IMR-90 (cell line): ENCODE data around the gene NOA1. TPM values are rescaled to one million over a fixed set of nuclear protein-coding genes. Genes with fewer than 3 reads are reported as not detected.

Experiments
- ATAC-seq: fragments of 200-7000 bp; cut with Tn5 transposase; 2 replicates; pipeline ENCODE4 v1.9.1; 2020; ENCODE audit warnings: low read depth, mild to moderate bottlenecking, moderate library complexity
- BruUV-seq: library from RNA; stranded (reverse); fragments of 400-500 nt; replicated peaks from 2 replicates; lab custom pipeline; 2021; lab: Mats Ljungman, UMichigan
- CTCF ChIA-PET: fragments of 300-600 bp; formaldehyde crosslinking; extraction: SDS; loops from one replicate; lab custom pipeline; 2021; ENCODE audit warnings: antibody characterized with exemption; lab: Yijun Ruan, JAX
- POLR2A ChIA-PET: fragments of 300-600 bp; sonication (Branson Sonifier 250); formaldehyde crosslinking; loops from one replicate; lab custom pipeline; 2022; ENCODE audit warnings: antibody characterized with exemption; ENCODE audit not compliant: unreplicated experiment; lab: Charles Lee
- DNase-seq: peaks from one replicate; pipeline ENCODE4 v3.0.0; 2013
- H2AFZ ChIP-seq: replicated peaks from 2 replicates; pipeline ENCODE3; 2013; ENCODE audit warnings: low read length, mild to moderate bottlenecking; ENCODE audit not compliant: poor library complexity
- H2AK5ac ChIP-seq: 2 replicates; pipeline ENCODE4 v1.6.1; 2013; ENCODE audit warnings: low read depth, low read length, inconsistent platforms
- H2AK9ac ChIP-seq: replicated peaks from 2 replicates; pipeline ENCODE3; 2013; ENCODE audit warnings: mild to moderate bottlenecking, low read depth, low read length, moderate library complexity; ENCODE audit not compliant: poor library complexity
- H2BK120ac ChIP-seq: 2 replicates; pipeline ENCODE4 v1.6.1; 2013; ENCODE audit warnings: low read depth, low read length, inconsistent platforms
- H2BK15ac ChIP-seq: 3 replicates; pipeline ENCODE4 v1.6.1; 2013; ENCODE audit warnings: low read depth, low read length, inconsistent platforms
- H2BK20ac ChIP-seq: 2 replicates; pipeline ENCODE4 v1.6.1; 2013; ENCODE audit warnings: low read depth, mild to moderate bottlenecking, inconsistent platforms, low read length, moderate library complexity
- H2BK5ac ChIP-seq: 2 replicates; pipeline ENCODE4 v1.6.1; 2013; ENCODE audit warnings: mild to moderate bottlenecking, low read depth, low read length, inconsistent platforms; ENCODE audit not compliant: poor library complexity, severe bottlenecking
- H3K14ac ChIP-seq: replicated peaks from 2 replicates; pipeline ENCODE4 v1.6.1; 2013; ENCODE audit warnings: low read depth, low read length, inconsistent platforms
- H3K18ac ChIP-seq: 2 replicates; pipeline ENCODE4 v1.6.1; 2013; ENCODE audit warnings: low read depth, low read length, control low read depth
- H3K23ac ChIP-seq: 2 replicates; pipeline ENCODE4 v1.6.1; 2013; ENCODE audit warnings: low read depth, low read length, inconsistent platforms
- H3K27ac ChIP-seq: 2 replicates; pipeline ENCODE4 v1.5.1; 2013; ENCODE audit warnings: mild to moderate bottlenecking, control low read depth, low read length; ENCODE audit not compliant: insufficient read depth
- H3K27me3 ChIP-seq: 2 replicates; pipeline ENCODE4 v1.6.1; 2013; ENCODE audit warnings: low read length; ENCODE audit not compliant: control insufficient read depth, insufficient read depth
- H3K36me3 ChIP-seq: 2 replicates; pipeline ENCODE4 v1.6.1; 2013; ENCODE audit warnings: low read length, mixed read lengths; ENCODE audit not compliant: control insufficient read depth, insufficient read depth
- H3K4ac ChIP-seq: 2 replicates; pipeline ENCODE4 v1.6.1; 2013; ENCODE audit warnings: low read depth, low read length, inconsistent platforms
- H3K4me1 ChIP-seq: 2 replicates; pipeline ENCODE4 v1.6.1; 2013; ENCODE audit warnings: low read length, mixed read lengths; ENCODE audit not compliant: control insufficient read depth, insufficient read depth
- H3K4me2 ChIP-seq: 2 replicates; pipeline ENCODE4 v1.6.1; 2013; ENCODE audit warnings: low read depth, mild to moderate bottlenecking, control low read depth, low read length, moderate library complexity
- H3K4me3 ChIP-seq: 2 replicates; pipeline ENCODE4 v1.5.1; 2013; ENCODE audit warnings: low read depth, mild to moderate bottlenecking, control low read depth, low read length, moderate library complexity; ENCODE audit not compliant: insufficient read depth
- H3K56ac ChIP-seq: 2 replicates; pipeline ENCODE4 v1.6.1; 2013; ENCODE audit warnings: low read length, inconsistent platforms; ENCODE audit not compliant: insufficient read depth; ENCODE audit errors: extremely low read depth
- H3K79me1 ChIP-seq, 2 experiments: 2 replicates each; pipeline ENCODE4 v1.6.1; 2013; ENCODE audit warnings: low read length in 2 of 2, inconsistent platforms in 1 of 2, low read depth in 1 of 2
- H3K9ac ChIP-seq: 2 replicates; pipeline ENCODE4 v1.6.1; 2013; ENCODE audit warnings: low read depth, low read length, control low read depth
- H3K9me1 ChIP-seq: 2 replicates; pipeline ENCODE4 v1.6.1; 2013; ENCODE audit warnings: low read length, inconsistent platforms; ENCODE audit not compliant: insufficient read depth
- H3K9me3 ChIP-seq: 2 replicates; pipeline ENCODE4 v1.6.1; 2013; ENCODE audit warnings: low read length; ENCODE audit not compliant: control insufficient read depth, insufficient read depth
- H4K20me1 ChIP-seq: 2 replicates; pipeline ENCODE4 v1.6.1; 2013; ENCODE audit warnings: low read length, inconsistent platforms; ENCODE audit not compliant: insufficient read depth
- H4K5ac ChIP-seq: 2 replicates; pipeline ENCODE4 v1.6.1; 2013; ENCODE audit warnings: mild to moderate bottlenecking, low read depth, low read length, control low read depth
- H4K8ac ChIP-seq, 2 experiments: 2 replicates each; pipeline ENCODE4 v1.6.1; 2013; ENCODE audit warnings: low read depth in 2 of 2, low read length in 2 of 2, control low read depth in 1 of 2, inconsistent platforms in 1 of 2
- H4K91ac ChIP-seq: 2 replicates; pipeline ENCODE4 v1.6.1; 2013; ENCODE audit warnings: low read depth, low read length, inconsistent platforms; ENCODE audit not compliant: insufficient read depth
- POLR2A ChIP-seq: IDR thresholded peaks from 2 replicates; pipeline ENCODE4 v1.6.1; 2012; ENCODE audit warnings: mild to moderate bottlenecking, low read depth, low read length
- RAD21 ChIP-seq: IDR thresholded peaks from 2 replicates; pipeline ENCODE4 v1.6.1; 2012; ENCODE audit warnings: low read length, improper control_type of control experiment
- WGBS, 2 experiments: methylation state at CpG; one replicate each; pipeline versions ENCODE4 v1.1.5 to v1.1.7; 2013; ENCODE audit warnings: missing lambda C conversion rate in 2 of 2; ENCODE audit not compliant: insufficient read length in 1 of 2; ENCODE audit errors: extremely low coverage in 2 of 2; 5-methylcytosine and 5-hydroxymethylcytosine counted together
- dilution Hi-C: fragments of 300-500 bp; cut with HindIII; formaldehyde crosslinking; loops from one replicate; pipeline ENCODE4 v1.14.3; 2018; ENCODE audit warnings: low sequenced_read_pairs; ENCODE audit not compliant: unreplicated experiment
- in situ Hi-C: fragments of 300-500 bp; cut with MboI; formaldehyde crosslinking; loops from 3 replicates; pipeline ENCODE4 v1.14.3; 2019; ENCODE audit warnings: low sequenced_read_pairs, inconsistent platforms, mixed read lengths
- intact Hi-C: fragments of 100-400 bp; cut with micrococcal nuclease; formaldehyde crosslinking; loops from 2 replicates; pipeline ENCODE4 v1.10.0; 2022
- polyA plus RNA-seq, 3 experiments: library from polyadenylated mRNA; depleted of rRNA; stranded (reverse); fragments of >200 nt; gene quantifications; 2 replicates each; pipeline ENCODE4 v1.2.3, GENCODE V29; 2012; ENCODE audit warnings: low replicate concordance in 1 of 3
- total RNA-seq: library from RNA; depleted of rRNA; stranded (reverse); fragments of >200 nt; gene quantifications from 2 replicates; pipeline ENCODE4 v1.2.3, GENCODE V29; 2012
- TF ChIP-seq, protein P1 (sequence below): fragments of 150-350 bp; IDR thresholded peaks from 2 replicates; pipeline ENCODE4 v1.6.1; 2016; ENCODE audit warnings: low read depth, mild to moderate bottlenecking, low read length, moderate library complexity, borderline replicate concordance

The NOA1 gene
- total and polyA plus RNA-seq, 2 of the 4 experiments (the other 2 are of a cell fraction): 10.4 to 10.8 TPM

DNA sequence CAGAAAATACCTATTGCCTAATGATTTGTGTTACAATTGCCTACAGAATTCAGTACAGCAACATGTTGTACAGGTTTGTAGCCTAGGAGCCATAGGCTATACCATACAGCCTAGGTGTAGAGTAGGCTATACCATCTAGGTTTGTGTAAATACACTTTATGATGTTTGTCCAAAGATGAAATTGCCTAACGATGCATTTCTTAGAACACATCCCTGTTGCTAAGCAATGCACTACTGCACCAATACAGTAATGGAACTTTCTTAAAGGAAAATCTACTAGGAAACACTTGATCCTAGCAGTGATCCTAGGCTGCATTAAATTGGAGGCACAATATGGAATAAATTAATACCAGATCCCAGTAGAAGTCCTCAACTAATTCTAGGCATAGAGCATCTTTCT is 18.3 kb downstream of the NOA1 start:
- DNase-seq: no peak
- no peak overlapping the region for H3K23ac ChIP-seq
- no peaks in the 10 kb centered on the region for H3K9me3 ChIP-seq
- WGBS, 2 experiments: no CpG with 5 or more reads among the region's 1 CpG
- no peak overlapping the region for H3K4me2 ChIP-seq
- H3K27me3 ChIP-seq: no peaks in the 10 kb centered on the region
- H2BK120ac ChIP-seq: no peak overlapping the region
- dilution Hi-C loops (no loop called here), intact Hi-C loops (loop anchor here (2.0 kb wide), 1 partner anchor 50 kb away; no protein-coding TSS in a partner anchor), in situ Hi-C loops (no loop called here)
- H2AK5ac ChIP-seq: no peak overlapping the region
- no peak overlapping the region for H2BK20ac ChIP-seq
- no peak overlapping the region for H4K8ac ChIP-seq
- no peaks in the 10 kb centered on the region; the same call in 1 of the 2 replicates for H3K9me1 ChIP-seq
- H3K14ac ChIP-seq: no peak overlapping the region
- no peak overlapping the region for H3K9ac ChIP-seq
- TF ChIP-seq, protein P1, sequence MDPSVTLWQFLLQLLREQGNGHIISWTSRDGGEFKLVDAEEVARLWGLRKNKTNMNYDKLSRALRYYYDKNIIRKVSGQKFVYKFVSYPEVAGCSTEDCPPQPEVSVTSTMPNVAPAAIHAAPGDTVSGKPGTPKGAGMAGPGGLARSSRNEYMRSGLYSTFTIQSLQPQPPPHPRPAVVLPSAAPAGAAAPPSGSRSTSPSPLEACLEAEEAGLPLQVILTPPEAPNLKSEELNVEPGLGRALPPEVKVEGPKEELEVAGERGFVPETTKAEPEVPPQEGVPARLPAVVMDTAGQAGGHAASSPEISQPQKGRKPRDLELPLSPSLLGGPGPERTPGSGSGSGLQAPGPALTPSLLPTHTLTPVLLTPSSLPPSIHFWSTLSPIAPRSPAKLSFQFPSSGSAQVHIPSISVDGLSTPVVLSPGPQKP: no peak
- no peak for TF ChIP-seq POLR2A
- TF ChIP-seq RAD21: no peak
- ATAC-seq: no peak
- no peak overlapping the region for H3K4me3 ChIP-seq
- H3K36me3 ChIP-seq: peaks cover 7% of the 10 kb centered on the region
- no peak overlapping the region for H2AFZ ChIP-seq
- BruUV-seq: no TSS peak
- H4K20me1 ChIP-seq: no peaks in the 10 kb centered on the region
- H2BK5ac ChIP-seq: peak overlapping the region; percentile 43
- no peak overlapping the region for H2BK15ac ChIP-seq
- H4K91ac ChIP-seq: no peak overlapping the region
- 0 out of 2 replicates have a peak, but pooled peaks cover 2% of the 10 kb centered on the region for H3K4me1 ChIP-seq
- H3K4ac ChIP-seq: no peak overlapping the region; the same call in 1 of the 2 replicates
- H3K56ac ChIP-seq: no peak overlapping the region
- H3K18ac ChIP-seq: no peak overlapping the region
- H3K27ac ChIP-seq: no peak overlapping the region
- H4K5ac ChIP-seq: no peak overlapping the region
- ChIA-PET CTCF (no interaction called here), POLR2A (no interaction called here)
- H3K79me1 ChIP-seq: no peaks in the 10 kb centered on the region
- no peak overlapping the region for H2AK9ac ChIP-seq
